ENCODE data around the gene AMOTL1. TPM values are rescaled to one million over a fixed set of nuclear protein-coding genes. Genes with fewer than 3 reads are reported as not detected.

The AMOTL1 gene
- total RNA-seq, 1 donor from 2014 or later = 64.8 TPM

DNA sequence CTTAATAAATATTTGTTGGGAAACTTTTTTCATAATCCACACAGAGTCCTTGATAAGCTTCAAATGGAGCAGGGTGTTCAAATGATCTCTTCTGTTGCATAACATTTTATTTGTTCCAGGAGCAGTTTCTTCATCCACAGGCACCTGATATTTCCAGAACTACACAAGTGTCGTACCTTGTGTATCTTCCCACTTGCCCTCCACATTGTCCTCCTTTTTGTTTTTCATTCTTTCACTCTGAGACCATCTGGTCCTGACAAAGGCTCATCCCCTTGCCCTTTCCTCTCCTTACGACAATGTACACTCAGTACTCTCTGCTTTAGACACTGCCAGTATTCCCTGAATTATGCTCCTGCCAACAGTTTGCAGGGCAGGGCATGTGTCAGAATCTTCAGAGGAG is 5.2 kb upstream of the AMOTL1 start:
- TF ChIP-seq, protein P1, sequence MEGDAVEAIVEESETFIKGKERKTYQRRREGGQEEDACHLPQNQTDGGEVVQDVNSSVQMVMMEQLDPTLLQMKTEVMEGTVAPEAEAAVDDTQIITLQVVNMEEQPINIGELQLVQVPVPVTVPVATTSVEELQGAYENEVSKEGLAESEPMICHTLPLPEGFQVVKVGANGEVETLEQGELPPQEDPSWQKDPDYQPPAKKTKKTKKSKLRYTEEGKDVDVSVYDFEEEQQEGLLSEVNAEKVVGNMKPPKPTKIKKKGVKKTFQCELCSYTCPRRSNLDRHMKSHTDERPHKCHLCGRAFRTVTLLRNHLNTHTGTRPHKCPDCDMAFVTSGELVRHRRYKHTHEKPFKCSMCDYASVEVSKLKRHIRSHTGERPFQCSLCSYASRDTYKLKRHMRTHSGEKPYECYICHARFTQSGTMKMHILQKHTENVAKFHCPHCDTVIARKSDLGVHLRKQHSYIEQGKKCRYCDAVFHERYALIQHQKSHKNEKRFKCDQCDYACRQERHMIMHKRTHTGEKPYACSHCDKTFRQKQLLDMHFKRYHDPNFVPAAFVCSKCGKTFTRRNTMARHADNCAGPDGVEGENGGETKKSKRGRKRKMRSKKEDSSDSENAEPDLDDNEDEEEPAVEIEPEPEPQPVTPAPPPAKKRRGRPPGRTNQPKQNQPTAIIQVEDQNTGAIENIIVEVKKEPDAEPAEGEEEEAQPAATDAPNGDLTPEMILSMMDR (conservative IDR thresholded peaks at IDR 0.05) = no peak
- Mint-ChIP-seq H3K4me1 (ENCODE audit: unreplicated experiment) (peaks cover 30% of the 10 kb centered on the region), H3K36me3 (no peaks in the 10 kb centered on the region), H3K4me3 (no peak overlapping the region), H3K27me3 (peaks cover 3% of the 10 kb centered on the region), H3K9me3 (no peaks in the 10 kb centered on the region), H3K27ac (peak overlapping the region; percentile 40)
- no peak for DNase-seq (ENCODE audit: extremely low spot score, unreplicated experiment)

DNA sequence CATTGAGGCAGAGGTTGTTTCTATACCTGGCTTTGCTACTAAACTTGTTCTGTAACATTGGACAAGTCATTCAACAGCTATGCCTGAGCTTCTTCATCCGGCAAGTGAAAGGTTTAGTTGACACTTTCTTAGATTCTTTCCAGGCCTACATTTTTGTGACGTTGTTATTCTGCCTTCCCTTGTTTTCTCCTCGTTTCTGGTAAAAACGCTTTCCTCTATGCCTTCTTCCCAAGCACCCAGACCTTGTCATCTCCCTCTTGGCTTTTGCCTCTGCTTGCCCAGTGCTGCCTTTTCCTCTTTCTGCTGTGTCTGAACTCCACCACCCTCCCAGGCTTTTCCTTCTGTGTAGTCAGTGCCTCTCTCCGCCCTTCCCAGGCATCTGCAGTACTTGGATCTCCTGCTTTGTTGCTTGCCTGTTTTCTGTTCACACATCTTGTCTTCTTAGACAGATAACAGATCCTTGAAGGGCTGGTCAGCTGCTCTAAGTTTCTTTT is 1.4 kb upstream of the AMOTL1 start:
- Mint-ChIP-seq H3K27ac (no peak overlapping the region), H3K4me3 (no peak overlapping the region), H3K9me3 (no peaks in the 10 kb centered on the region), H3K4me1 (ENCODE audit: unreplicated experiment) (peaks cover 24% of the 10 kb centered on the region), H3K36me3 (no peaks in the 10 kb centered on the region), H3K27me3 (no peaks in the 10 kb centered on the region)
- no peak for DNase-seq (ENCODE audit: extremely low spot score, unreplicated experiment)
- TF ChIP-seq, protein P1 (conservative IDR thresholded peaks at IDR 0.05) = no peak

DNA sequence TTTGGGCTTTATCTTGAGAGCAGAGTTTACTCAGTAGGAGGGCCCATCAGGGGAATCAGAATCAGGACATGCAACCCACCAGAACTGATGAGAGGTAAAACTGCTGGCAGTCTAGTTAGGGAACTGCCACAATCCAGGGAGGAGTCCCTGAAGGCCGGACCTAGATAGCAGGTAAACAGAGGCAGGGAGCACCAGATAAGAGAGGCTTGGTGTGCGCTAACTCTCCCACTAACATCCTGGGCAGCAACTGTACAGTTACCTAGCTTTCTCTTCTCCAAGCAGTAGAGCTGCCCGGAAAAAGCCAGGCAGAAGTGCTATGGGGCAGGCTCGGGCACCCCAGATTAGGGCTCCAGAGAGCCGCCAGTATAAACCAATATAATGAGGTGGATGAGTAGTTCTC is 865 bp upstream of the AMOTL1 start:
- Mint-ChIP-seq H3K4me1 (ENCODE audit: unreplicated experiment) (peaks cover 26% of the 10 kb centered on the region), H3K27ac (no peak overlapping the region), H3K27me3 (no peaks in the 10 kb centered on the region), H3K36me3 (peaks cover 5% of the 10 kb centered on the region), H3K9me3 (peaks cover 4% of the 10 kb centered on the region), H3K4me3 (no peak overlapping the region)
- TF ChIP-seq, protein P1 (conservative IDR thresholded peaks at IDR 0.05) = no peak
- no peak for DNase-seq (ENCODE audit: extremely low spot score, unreplicated experiment)

DNA sequence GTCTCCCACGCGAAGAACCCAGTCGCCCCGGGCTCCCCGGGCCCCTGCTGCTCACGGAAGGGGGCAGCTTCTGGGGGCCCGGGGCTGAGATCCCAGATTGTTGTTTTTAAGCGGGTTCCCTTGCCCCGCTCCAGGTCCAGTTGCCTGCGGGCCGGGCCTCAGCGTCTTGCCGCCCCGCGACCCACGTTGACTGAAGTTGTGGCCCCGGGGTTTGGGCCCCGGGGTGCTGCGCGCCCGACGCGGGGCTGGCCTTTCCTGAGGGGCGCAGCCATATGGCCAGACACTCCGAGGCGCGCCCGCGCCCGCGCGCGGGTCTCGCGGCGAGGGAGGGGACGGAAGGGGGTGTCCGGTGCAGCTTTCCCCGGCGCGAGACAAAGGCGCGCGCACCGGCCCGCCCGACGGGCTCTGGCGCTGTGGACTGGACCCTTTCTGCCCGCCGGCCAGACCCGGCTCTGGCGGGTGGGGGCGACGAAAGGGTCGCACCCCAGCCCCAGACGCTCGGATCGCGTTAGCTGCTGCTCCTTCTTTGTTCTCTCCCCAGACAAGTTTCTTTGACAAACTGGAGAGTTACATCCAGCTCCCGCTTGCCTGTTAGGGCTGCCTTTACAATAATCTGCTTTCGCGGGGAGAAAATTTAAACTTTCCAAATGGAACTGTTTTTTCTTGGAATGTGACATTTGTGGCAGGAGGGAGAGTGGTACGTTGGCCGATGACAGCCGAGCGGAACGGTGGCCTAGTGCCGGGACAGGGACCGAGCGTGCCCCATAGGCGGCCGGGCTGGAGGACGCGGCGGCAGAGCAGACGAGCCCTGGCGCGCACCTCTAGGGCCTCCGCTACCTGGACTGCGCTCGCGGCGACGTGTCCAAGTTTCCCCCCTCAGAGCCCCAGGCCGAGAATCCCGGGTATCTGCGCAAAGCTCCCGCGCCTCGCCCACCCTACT is 716 bp downstream of the AMOTL1 start:
- DNase-seq (ENCODE audit: extremely low spot score, unreplicated experiment) = peak; percentile 73
- Mint-ChIP-seq H3K9me3 (peaks cover 6% of the 10 kb centered on the region), H3K36me3 (peaks cover 12% of the 10 kb centered on the region), H3K27ac (peak overlapping the region; percentile 96), H3K4me1 (ENCODE audit: unreplicated experiment) (peaks cover 26% of the 10 kb centered on the region), H3K27me3 (no peaks in the 10 kb centered on the region), H3K4me3 (no peak overlapping the region)
- TF ChIP-seq, protein P1 (conservative IDR thresholded peaks at IDR 0.05) = no peak

DNA sequence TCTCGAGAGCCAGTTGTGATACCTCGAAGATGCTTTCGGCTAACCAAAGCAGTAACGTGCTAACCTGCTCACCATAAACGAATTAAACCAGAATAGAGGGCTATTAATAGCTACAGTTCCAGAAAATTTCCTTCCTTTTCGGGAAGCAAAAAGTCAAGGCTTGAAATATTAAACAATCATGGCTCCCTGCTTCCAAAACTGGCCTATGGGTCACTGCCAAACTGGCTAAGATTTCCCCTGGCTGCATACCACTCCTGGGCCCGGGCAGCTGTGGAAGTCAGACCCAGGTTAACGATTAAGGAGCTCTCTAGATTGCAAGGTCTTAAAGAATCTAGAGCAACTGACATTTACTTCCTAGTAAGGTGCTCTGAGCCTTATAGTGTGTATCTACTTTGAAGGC is 1.7 kb downstream of the AMOTL1 start:
- Mint-ChIP-seq H3K4me3 (no peak overlapping the region), H3K36me3 (peaks cover 12% of the 10 kb centered on the region), H3K9me3 (peaks cover 6% of the 10 kb centered on the region), H3K4me1 (ENCODE audit: unreplicated experiment) (peaks cover 27% of the 10 kb centered on the region), H3K27me3 (no peaks in the 10 kb centered on the region), H3K27ac (peak overlapping the region; percentile 96)
- no peak for DNase-seq (ENCODE audit: extremely low spot score, unreplicated experiment)
- TF ChIP-seq, protein P1 (conservative IDR thresholded peaks at IDR 0.05) = no peak

Data from type B pancreatic cell (in vitro differentiated cells).